GM19438 (cell line): ENCODE data around the gene ANKRD36B.
"Not testable (repeated sequence)": the region's sequence is repeated elsewhere in the genome, so short reads cannot be mapped to it uniquely, and the experiment has no call there.

ENCODE experiments used
- ATAC-seq: cut with Tn5 transposase; IDR thresholded peaks from one replicate; pipeline ENCODE4 v1.9.1; 2021; ENCODE audit warnings: low read depth; ENCODE audit not compliant: unreplicated experiment

ANKRD36B gene

GRCh38 chr2:97589598-97590510, at the start of gene ANKRD36B:
TSS of gene ANKRD36B (minus strand) at chr2:97589877. CDS start at chr2:97589685, 192 bp downstream.
- ATAC-seq, result peak; percentile 67

GRCh38 chr2:97626049-97626430, 36.4 kb upstream of the ANKRD36B start:
- ATAC-seq, result not testable (repeated sequence)

GRCh38 chr2:97625354-97626048, 35.8 kb upstream of the ANKRD36B start:
- ATAC-seq, result not testable (repeated sequence)

- ATAC-seq, result not testable (repeated sequence)
Measured at GRCh38 chr2:97622976-97623375, 33.3 kb upstream of the ANKRD36B start.

- not testable (repeated sequence) for ATAC-seq
Measured at GRCh38 chr2:97620492-97620891, 30.8 kb upstream of the ANKRD36B start.

GRCh38 chr2:97618939-97619827, 29.5 kb upstream of the ANKRD36B start:
- not testable (repeated sequence) for ATAC-seq

- no peak for ATAC-seq
Measured at GRCh38 chr2:97617911-97618310, 28.2 kb upstream of the ANKRD36B start.

- not testable (repeated sequence) for ATAC-seq
Measured at GRCh38 chr2:97615746-97616145, 26.1 kb upstream of the ANKRD36B start.

GRCh38 chr2:97611895-97612294, 22.2 kb upstream of the ANKRD36B start:
- not testable (repeated sequence) for ATAC-seq

- not testable (repeated sequence) for ATAC-seq
Measured at GRCh38 chr2:97608745-97609144, 19.1 kb upstream of the ANKRD36B start.

- not testable (repeated sequence) for ATAC-seq
Measured at GRCh38 chr2:97605524-97606339, 16.1 kb upstream of the ANKRD36B start.

- ATAC-seq, result peak; percentile 56
Measured at GRCh38 chr2:97605109-97605508, 15.4 kb upstream of the ANKRD36B start.

GRCh38 chr2:97601537-97601936, 11.9 kb upstream of the ANKRD36B start:
- ATAC-seq, result not testable (repeated sequence)

GRCh38 chr2:97596180-97596579, 6.5 kb upstream of the ANKRD36B start:
- ATAC-seq, result not testable (repeated sequence)

- ATAC-seq, result not testable (repeated sequence)
Measured at GRCh38 chr2:97593520-97593919, 3.8 kb upstream of the ANKRD36B start.

GRCh38 chr2:97590515-97591394, 1.1 kb upstream of the ANKRD36B start:
- peak; percentile 63 for ATAC-seq

GRCh38 chr2:97589257-97589597, 450 bp downstream of the ANKRD36B start:
- ATAC-seq, result not testable (repeated sequence)

GRCh38 chr2:97565674-97566073, 24.0 kb downstream of the ANKRD36B start:
- not testable (repeated sequence) for ATAC-seq

- ATAC-seq, result not testable (repeated sequence)
Measured at GRCh38 chr2:97552406-97552805, 37.3 kb downstream of the ANKRD36B start.
